Measurements from ENCODE around the gene WDFY4.
"Not testable (repeated sequence)": the region's sequence is repeated elsewhere in the genome, so short reads cannot be mapped to it uniquely, and the experiment has no call there.

The WDFY4 gene

GRCh38 chr10:48684792-48685623, at the start of gene WDFY4:
Gene WDFY4 (plus strand): TSS chr10:48684873. CDS start chr10:48709733, 24,860 bp downstream.
- peak in 24 of 42 donors; percentile 4 to 60 (median 34) for DNase-seq
- intact Hi-C loops (cut with DNase I), result no loop called here

GRCh38 chr10:48634984-48635557, 49.6 kb upstream of the WDFY4 start:
- DNase-seq, result peak in 1 of 42 donors; percentile 30
- intact Hi-C loops (cut with DNase I), result no loop called here

GRCh38 chr10:48636231-48636630, 48.4 kb upstream of the WDFY4 start:
- peak in 1 of 42 donors; percentile 35 for DNase-seq
- intact Hi-C loops (cut with DNase I), result no loop called here

- DNase-seq, result peak in 1 of 42 donors; percentile 29
- intact Hi-C loops (cut with DNase I), result no loop called here
Observed at GRCh38 chr10:48636901-48637300, 47.8 kb upstream of the WDFY4 start.

- intact Hi-C loops (cut with DNase I), result no loop called here
- DNase-seq, result no peak
Observed at GRCh38 chr10:48638158-48638557, 46.5 kb upstream of the WDFY4 start.

GRCh38 chr10:48638739-48639527, 45.7 kb upstream of the WDFY4 start:
- intact Hi-C loops (cut with DNase I), result no loop called here
- DNase-seq, result peak in 1 of 42 donors; percentile 22

GRCh38 chr10:48639632-48640031, 45.0 kb upstream of the WDFY4 start:
- intact Hi-C loops (cut with DNase I), result no loop called here
- no peak for DNase-seq

GRCh38 chr10:48640326-48640725, 44.3 kb upstream of the WDFY4 start:
- intact Hi-C loops (cut with DNase I), result no loop called here
- DNase-seq, result no peak

- DNase-seq; intact Hi-C loops (cut with DNase I): not testable (repeated sequence)
Observed at GRCh38 chr10:48641099-48641690, 43.5 kb upstream of the WDFY4 start.

- DNase-seq, result no peak
- intact Hi-C loops (cut with DNase I), result no loop called here
Observed at GRCh38 chr10:48645600-48645999, 39.1 kb upstream of the WDFY4 start.

- intact Hi-C loops (cut with DNase I), result not testable (repeated sequence)
Observed at GRCh38 chr10:48647073-48647472, 37.6 kb upstream of the WDFY4 start.

GRCh38 chr10:48648172-48648942, 36.3 kb upstream of the WDFY4 start:
- DNase-seq, result peak in 1 of 42 donors; percentile 33
- intact Hi-C loops (cut with DNase I), result no loop called here

More at GRCh38 chr10:48647073-48647472, 37.6 kb upstream of the WDFY4 start:
- peak in 1 of 42 donors; percentile 26 for DNase-seq

- DNase-seq, result peak in 19 of 42 donors; percentile 21 to 73 (median 51)
- intact Hi-C loops (cut with DNase I), result no loop called here
Observed at GRCh38 chr10:48649349-48649944, 35.2 kb upstream of the WDFY4 start.

- DNase-seq, result peak in 1 of 42 donors; percentile 26
- intact Hi-C loops (cut with DNase I), result loop anchor here (10.0 kb wide), 1 partner anchor 46 kb away; the partner anchor contains the start of gene ARHGAP22
Observed at GRCh38 chr10:48651293-48651692, 33.4 kb upstream of the WDFY4 start.

- intact Hi-C loops (cut with DNase I), result loop anchor here (10.0 kb wide), 1 partner anchor 47 kb away; the partner anchor contains the start of gene ARHGAP22
- DNase-seq, result peak in 1 of 42 donors; percentile 33
Observed at GRCh38 chr10:48651839-48652238, 32.8 kb upstream of the WDFY4 start.

GRCh38 chr10:48652344-48652743, 32.3 kb upstream of the WDFY4 start:
- intact Hi-C loops (cut with DNase I), result loop anchor here (10.0 kb wide), 1 partner anchor 48 kb away; the partner anchor contains the start of gene ARHGAP22
- no peak for DNase-seq

- DNase-seq, result no peak
- intact Hi-C loops (cut with DNase I), result loop anchor here (10.0 kb wide), 1 partner anchor 49 kb away; the partner anchor contains the start of gene ARHGAP22
Observed at GRCh38 chr10:48653347-48653746, 31.3 kb upstream of the WDFY4 start.
